GF-D8 (cell line): ENCODE results near the gene HEPN1.

ENCODE experiments used
- DNase-seq: peaks from one replicate; lab custom pipeline; 2025; lab: John Stamatoyannopoulos, UW

Gene HEPN1

GRCh38 chr11:124918950-124919349, at the start of gene HEPN1:
Gene HEPN1, plus strand, starts transcription at chr11:124919250.
- no peak for DNase-seq

GRCh38 chr11:124869331-124869730, 49.7 kb upstream of the HEPN1 start:
- DNase-seq = no peak

DNA sequence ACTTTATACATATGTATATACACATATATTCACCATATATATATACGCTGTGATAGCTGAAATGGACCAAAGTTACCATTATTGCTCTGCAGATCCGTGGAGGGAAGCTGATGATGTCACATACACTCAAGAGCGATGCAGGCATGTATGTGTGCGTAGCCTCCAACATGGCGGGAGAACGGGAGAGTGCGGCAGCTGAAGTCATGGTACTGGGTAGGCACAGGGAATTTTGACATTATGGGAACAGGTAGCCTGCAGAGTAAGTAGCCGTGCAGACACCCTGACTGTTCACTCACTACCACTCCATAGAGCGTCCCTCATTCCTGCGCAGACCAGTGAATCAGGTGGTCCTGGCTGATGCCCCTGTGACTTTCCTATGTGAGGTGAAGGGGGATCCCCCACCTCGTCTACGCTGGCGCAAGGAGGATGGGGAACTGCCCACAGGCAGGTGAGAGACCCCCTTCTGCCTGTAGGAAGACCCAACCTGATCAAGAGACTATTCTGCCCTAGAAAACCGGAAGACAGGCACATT, 49.1 kb upstream of the HEPN1 start:
- no peak for DNase-seq

DNA sequence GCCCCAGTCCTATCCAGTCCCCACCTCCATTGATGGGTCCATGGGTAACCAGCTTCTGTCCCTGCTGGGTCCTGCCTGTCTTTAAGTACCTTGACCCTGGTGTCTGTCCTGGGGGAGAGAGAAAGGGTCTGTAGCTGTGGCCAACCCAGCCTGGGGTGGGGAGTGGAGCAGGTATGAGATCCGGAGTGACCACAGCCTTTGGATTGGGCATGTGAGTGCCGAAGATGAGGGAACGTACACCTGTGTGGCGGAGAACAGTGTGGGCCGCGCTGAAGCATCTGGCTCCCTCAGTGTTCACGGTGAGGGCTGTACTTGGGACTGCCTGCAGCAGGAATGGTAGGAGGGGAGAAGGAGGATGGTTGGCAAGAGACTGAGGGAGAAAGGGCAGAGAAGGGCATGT, 48.6 kb upstream of the HEPN1 start:
- no peak for DNase-seq

DNA sequence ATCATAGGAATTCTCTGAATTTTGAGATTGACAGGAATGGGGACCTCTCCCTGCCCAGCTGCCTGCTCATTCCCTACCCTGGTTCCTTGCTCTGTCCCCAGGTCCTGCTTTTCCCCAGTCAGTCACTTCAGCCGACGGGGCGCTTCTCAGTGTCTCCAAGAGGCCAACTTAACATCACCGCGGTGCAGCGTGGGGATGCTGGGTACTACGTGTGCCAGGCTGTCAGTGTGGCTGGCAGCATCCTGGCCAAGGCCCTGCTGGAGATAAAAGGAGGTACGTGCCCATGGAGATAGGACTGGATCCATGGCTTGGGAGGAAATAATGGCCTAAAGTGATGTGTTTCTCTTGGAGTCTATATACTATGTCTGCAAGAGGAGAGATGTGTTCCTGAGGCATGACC, 46.8 kb upstream of the HEPN1 start:
- DNase-seq = no peak

GRCh38 chr11:124872741-124873140, 46.3 kb upstream of the HEPN1 start:
- DNase-seq = no peak

DNA sequence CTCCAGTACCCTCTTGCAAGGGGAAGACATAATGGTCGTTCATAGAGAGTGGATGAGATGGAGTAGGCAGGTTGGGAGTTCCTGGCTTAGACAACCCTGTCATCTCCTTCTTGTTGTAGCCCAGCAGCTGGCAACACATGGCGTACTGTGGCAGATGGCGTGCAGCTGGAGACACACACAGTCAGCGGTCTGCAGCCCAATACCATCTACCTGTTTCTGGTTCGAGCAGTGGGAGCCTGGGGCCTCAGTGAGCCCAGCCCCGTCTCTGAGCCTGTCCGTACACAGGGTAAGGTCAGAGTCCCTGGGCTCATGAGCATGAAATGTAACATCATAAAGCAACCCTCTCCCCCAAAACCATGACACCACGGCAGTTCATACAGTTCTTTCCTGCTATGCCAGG, 45.1 kb upstream of the HEPN1 start:
- DNase-seq = no peak

GRCh38 chr11:124874571-124875255, 44.3 kb upstream of the HEPN1 start:
- no peak for DNase-seq

DNA sequence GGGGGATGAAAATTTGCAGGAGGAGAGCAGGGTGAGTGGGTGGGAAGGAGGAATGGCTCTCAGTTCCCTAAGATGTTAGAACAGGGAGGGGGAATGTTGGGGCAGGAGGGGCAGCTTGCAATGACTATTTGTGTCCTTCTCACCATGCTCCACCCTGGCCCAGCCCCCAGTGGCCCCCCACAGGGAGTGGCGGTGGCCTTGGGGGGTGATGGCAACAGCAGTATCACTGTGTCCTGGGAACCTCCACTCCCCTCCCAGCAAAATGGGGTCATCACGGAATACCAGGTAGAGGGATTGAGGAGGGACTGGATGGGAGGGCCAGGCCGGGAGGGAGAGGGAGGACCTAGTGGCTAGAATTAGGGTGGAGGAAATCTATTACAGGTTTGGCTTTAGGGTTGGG, 43.6 kb upstream of the HEPN1 start:
- no peak for DNase-seq

- DNase-seq = peak; percentile 52
Measured at GRCh38 chr11:124875943-124876817, 42.9 kb upstream of the HEPN1 start.

DNA sequence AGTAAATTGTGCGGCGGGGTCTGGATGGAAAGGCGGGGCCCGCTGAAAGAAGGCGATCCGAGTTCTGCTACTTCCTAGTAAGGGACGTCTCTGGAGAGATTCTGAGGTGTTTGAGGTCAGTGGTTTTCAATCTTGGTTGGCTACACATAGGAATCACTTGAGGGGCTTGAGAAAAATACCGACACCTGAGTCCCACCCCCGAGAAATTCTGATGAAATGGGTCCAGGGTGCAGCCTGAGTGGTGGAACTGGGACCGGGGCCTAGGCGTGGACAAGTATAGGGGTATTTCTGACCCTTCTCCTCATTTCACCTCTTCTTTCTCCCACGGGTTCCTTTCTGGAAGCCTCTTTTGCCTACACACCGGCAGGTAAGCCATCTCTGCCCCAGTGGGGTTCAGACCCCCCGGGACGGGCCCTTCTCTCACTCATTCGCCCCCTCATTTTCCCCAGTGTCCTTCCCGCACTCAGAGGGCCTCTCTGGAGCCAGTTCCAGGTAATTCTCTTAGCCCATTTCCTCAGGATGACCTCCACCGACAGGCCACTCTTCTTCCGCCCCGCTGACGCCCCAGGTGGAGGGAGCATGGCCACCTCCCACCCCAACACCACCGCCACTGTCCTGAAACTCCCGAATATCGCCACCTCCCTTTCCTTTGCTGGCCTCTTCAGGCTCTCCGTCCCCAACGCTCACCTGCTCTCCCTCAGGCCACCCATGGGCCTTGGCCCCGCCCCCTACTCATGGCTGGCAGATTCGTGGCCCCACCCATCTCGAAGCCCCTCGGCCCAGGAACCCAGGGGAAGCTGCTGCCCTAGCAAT, 42.0 kb upstream of the HEPN1 start:
- no peak for DNase-seq

- no peak for DNase-seq
Measured at GRCh38 chr11:124877631-124877909, 41.5 kb upstream of the HEPN1 start.

DNA sequence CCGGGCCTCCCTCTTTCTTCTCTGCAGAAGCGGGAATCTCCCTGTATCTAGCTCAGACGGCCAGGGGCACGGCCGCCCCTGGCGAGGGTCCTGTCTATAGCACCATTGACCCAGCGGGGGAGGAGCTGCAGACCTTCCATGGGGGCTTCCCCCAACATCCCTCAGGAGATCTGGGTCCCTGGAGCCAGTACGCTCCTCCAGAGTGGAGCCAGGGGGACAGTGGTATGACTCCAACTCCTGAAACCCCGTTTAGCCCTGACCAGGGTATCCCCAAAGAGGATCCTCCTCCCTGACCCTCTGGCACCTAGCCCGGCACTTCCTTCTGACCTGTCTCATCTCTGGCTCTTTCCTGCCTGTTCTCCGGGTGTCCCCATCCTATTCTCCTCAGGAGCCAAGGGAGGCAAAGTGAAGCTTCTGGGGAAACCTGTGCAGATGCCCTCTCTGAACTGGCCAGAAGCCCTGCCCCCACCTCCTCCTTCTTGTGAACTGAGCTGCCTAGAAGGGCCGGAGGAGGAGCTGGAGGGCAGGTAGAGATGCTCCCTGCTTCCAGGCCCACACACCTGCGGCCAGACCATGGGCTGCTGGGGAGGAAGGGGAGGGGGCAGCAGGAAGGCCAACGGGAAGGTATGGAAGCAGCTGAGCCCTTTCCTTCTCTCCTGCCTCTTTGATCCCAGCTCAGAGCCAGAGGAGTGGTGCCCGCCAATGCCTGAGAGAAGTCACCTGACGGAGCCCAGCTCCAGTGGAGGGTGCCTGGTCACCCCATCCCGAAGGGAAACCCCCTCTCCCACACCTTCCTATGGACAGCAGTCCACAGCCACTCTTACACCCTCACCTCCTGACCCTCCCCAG, 40.9 kb upstream of the HEPN1 start:
- DNase-seq = no peak

DNA sequence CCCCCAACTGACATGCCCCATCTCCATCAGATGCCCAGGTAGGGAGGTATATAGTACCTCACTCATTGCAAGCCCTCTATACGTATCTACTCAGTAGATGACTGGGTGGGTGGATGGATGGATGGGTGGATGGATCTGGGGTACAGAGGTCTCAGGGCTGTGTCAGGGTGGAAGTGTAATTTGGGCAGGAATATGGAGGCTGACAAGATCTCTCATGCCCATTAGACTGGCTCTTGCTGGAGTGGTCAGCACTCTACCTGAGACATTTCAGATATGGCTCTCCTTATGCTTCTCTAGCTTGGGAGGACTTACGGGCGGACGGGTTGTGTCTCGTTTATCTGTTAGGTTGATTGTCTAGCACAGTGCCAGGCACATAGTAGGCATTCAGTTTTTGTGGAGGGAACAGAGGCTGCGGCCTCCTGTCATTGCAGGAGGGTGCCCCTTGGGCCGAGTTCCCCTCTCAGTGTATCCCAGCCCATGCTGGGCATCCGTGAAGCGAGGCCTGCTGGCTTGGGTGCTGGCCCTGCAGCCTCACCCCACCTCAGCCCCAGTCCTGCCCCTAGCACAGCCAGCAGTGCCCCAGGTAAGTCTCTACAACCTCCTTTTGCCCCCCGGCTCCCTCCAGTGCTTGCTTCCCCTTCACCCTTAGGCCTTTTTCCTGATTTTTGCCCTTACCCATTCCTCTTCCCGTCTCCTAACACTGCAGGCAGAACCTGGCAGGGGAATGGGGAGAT, 40.1 kb upstream of the HEPN1 start:
- no peak for DNase-seq

- DNase-seq = no peak
Measured at GRCh38 chr11:124879493-124880289, 39.4 kb upstream of the HEPN1 start.

DNA sequence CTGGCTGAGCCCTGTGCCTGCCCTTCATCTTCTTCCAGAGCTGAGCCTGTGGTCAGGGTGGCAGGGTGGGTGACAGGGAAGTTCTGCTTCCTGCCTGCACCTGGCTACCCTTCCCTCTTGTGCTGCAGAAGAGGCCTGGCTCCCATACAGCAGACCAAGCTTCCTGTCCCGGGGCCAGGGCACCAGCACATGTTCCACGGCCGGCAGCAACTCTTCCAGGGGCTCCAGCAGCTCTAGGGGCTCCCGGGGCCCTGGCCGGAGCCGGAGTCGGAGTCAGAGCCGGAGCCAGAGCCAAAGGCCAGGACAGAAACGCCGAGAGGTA, 38.8 kb upstream of the HEPN1 start:
- no peak for DNase-seq

DNA sequence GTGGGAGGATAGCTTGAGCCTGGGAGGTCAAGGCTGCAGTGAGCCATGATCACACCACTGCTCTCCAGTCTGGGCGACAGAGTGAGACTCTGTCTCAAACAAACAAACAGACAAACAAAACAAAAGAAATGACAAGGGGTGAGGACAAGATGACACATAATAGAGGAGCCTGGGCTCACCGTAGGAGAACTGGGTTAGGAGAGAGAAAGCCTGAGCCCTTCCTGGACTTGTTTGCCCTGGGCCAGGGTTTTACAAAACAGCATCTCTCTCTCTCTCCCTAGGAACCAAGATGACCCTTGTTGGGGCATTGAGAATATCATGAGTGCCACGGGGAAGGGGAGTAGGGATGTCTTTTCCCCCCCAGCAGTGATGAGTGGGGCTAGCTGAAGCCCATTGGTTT, 38.1 kb upstream of the HEPN1 start:
- no peak for DNase-seq

DNA sequence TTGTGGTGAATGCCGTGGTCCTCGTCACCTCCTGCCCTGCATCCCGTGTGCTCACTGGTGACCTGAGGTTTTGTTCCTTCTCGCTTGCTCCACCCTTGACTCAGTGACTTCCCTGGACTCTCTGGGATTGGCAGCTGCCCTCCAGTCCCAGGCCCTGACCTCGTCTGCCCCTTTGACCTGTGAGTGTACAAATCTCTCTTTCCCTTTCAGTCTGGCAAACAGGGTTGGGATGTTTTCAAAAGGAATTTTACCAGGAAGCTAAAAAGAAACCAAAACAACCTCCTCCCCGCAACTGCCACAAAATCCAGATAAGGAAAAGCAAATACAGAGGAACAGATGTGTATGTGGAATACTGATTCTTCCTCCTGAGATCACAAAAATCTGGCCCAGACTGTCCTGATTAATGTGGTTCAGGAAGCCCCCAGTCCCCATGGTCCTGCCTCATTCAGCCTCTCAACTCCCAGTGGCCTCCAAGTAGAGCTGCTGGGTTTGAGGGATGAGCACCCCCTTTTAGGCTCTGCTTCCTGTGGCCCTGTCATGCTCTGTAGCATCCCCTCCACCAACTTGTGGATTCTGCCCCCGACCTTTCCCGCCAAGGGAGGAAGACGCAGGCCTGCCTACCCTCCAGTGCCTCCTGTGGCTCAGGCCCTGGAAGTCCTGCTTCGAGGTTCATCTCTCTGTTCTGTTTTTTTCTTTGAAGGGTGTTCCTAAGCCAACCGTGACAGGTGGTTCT, 36.5 kb upstream of the HEPN1 start:
- no peak for DNase-seq

DNA sequence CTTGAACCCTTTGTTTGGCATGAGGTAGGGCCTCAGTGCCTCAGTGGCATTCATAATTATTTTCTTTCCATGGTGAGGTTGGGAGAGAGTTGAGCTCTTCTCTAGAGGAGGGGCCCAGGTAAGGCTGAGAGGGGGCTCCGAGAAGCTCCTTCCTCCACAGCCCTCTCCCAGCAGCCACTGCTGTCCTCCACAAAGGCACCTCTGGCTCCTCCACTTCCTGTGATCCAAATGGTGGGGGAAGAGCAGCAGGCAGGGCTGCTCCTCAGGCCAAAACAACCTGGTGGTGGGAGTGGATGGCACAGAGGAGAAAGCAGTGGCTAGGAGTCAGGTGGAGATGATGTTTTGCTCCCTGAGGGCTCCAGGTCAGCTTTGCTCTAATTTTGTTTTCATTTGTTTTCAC, 34.7 kb upstream of the HEPN1 start:
- no peak for DNase-seq
